ENCODE results near the gene EGFR. TPM values are rescaled to one million over a fixed set of nuclear protein-coding genes. Genes with fewer than 3 reads are reported as not detected.

The EGFR gene
- total and polyA plus RNA-seq, 2 donors (not counting 1 experiment from before 2014, with no cell fraction given) = 55.3 to 62.8 TPM

DNA sequence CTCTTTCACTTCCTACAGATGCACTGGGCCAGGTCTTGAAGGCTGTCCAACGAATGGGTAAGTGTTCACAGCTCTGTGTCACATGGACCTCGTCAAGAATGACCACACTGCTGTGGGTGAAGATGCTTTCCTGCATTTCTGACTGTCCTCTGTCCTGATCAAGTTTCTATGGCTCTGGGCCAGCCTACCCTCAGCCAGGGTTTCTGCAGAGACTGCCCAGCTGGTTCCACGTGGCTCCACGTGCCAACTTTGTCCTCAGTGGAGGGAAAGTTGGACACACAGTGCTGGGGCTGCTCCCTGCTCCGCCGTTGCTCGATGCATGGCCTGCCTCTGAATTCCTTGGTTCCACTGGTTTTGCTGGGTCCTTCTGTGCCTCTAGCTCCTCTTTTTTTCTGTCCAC is 152.3 kb downstream of the EGFR start:
- no peaks in the 10 kb centered on the region for H3K4me1 ChIP-seq (ENCODE audit: control insufficient read depth, extremely low read depth, insufficient read depth, low read length)
- no peaks in the 10 kb centered on the region for H4K20me1 ChIP-seq (ENCODE audit: control insufficient read depth, extremely low read depth, insufficient read depth, low read length)
- H3K79me2 ChIP-seq (ENCODE audit: control insufficient read depth, insufficient read depth, low read length) = peaks cover 14% of the 10 kb centered on the region
- H3K9ac ChIP-seq (ENCODE audit: insufficient read depth, low read length) = no peak overlapping the region
- peaks cover 35% of the 10 kb centered on the region for H3K36me3 ChIP-seq (ENCODE audit: control insufficient read depth, insufficient read depth, low read length)
- no peak overlapping the region for H3K4me2 ChIP-seq (ENCODE audit: extremely low read depth, insufficient read depth, low read length)
- DNase-seq (ENCODE audit: low read depth in 2 of 2) = no peak
- no peaks in the 10 kb centered on the region for H3K27me3 ChIP-seq (ENCODE audit: control insufficient read depth, insufficient read depth, low read length)
- H2AFZ ChIP-seq (ENCODE audit: low read length) = no peak overlapping the region
- TF ChIP-seq, protein P1, sequence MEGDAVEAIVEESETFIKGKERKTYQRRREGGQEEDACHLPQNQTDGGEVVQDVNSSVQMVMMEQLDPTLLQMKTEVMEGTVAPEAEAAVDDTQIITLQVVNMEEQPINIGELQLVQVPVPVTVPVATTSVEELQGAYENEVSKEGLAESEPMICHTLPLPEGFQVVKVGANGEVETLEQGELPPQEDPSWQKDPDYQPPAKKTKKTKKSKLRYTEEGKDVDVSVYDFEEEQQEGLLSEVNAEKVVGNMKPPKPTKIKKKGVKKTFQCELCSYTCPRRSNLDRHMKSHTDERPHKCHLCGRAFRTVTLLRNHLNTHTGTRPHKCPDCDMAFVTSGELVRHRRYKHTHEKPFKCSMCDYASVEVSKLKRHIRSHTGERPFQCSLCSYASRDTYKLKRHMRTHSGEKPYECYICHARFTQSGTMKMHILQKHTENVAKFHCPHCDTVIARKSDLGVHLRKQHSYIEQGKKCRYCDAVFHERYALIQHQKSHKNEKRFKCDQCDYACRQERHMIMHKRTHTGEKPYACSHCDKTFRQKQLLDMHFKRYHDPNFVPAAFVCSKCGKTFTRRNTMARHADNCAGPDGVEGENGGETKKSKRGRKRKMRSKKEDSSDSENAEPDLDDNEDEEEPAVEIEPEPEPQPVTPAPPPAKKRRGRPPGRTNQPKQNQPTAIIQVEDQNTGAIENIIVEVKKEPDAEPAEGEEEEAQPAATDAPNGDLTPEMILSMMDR (conservative IDR thresholded peaks at IDR 0.05 in 1 of 2, IDR thresholded peaks at IDR 0.05 in 1 of 2; ENCODE audit: low read depth in 1 of 2, low read length in 2 of 2) = no peak
- TF ChIP-seq EZH2 (IDR thresholded peaks at IDR 0.05; ENCODE audit: low read length, missing control alignments) = no peak
- H3K9me3 ChIP-seq (ENCODE audit: control insufficient read depth, insufficient read depth, low read depth, low read length) = no peaks in the 10 kb centered on the region
- no peak overlapping the region for H3K27ac ChIP-seq (ENCODE audit: insufficient read depth, low read length)
- no peak overlapping the region for H3K4me3 ChIP-seq (replicated peaks in 1 of 4; ENCODE audit: control extremely low read depth in 1 of 4, insufficient read depth in 1 of 4, low read depth in 3 of 4, low read length in 4 of 4)

DNA sequence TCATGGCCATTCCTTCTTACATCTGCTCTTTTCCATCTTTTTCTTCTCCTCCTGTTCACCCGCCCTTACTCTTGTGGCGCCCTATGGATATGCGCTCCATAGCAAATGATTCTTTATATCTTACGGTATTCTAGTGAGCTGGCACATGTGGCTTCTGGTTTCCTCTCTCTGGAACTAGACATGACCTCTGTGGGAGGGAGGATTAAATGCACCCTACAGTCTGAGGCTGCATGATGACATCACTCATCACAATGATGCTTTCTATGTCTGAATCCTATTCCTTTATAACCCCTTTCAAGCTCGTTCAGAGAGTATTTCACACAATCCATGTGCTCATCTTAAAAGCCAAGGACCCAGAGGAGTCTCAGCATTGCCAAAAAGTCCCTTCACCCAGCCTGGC is 153.3 kb downstream of the EGFR start:
- Histone ChIP-seq H3K9me3 (ENCODE audit: control insufficient read depth, insufficient read depth, low read depth, low read length) (no peaks in the 10 kb centered on the region), H3K27me3 (ENCODE audit: control insufficient read depth, insufficient read depth, low read length) (no peaks in the 10 kb centered on the region), H3K9ac (ENCODE audit: insufficient read depth, low read length) (no peak overlapping the region), H3K27ac (ENCODE audit: insufficient read depth, low read length) (no peak overlapping the region), H3K79me2 (ENCODE audit: control insufficient read depth, insufficient read depth, low read length) (peaks cover 4% of the 10 kb centered on the region), H3K4me1 (ENCODE audit: control insufficient read depth, extremely low read depth, insufficient read depth, low read length) (peaks cover 3% of the 10 kb centered on the region), H3K36me3 (ENCODE audit: control insufficient read depth, insufficient read depth, low read length) (peaks cover 30% of the 10 kb centered on the region), H3K4me2 (ENCODE audit: extremely low read depth, insufficient read depth, low read length) (no peak overlapping the region), H3K4me3 (replicated peaks in 1 of 4; ENCODE audit: control extremely low read depth in 1 of 4, insufficient read depth in 1 of 4, low read depth in 3 of 4, low read length in 4 of 4) (no peak overlapping the region), H2AFZ (ENCODE audit: low read length) (no peak overlapping the region), H4K20me1 (ENCODE audit: control insufficient read depth, extremely low read depth, insufficient read depth, low read length) (no peaks in the 10 kb centered on the region)
- no peak for TF ChIP-seq EZH2 (IDR thresholded peaks at IDR 0.05; ENCODE audit: low read length, missing control alignments)
- TF ChIP-seq, protein P1 (conservative IDR thresholded peaks at IDR 0.05 in 1 of 2, IDR thresholded peaks at IDR 0.05 in 1 of 2; ENCODE audit: low read depth in 1 of 2, low read length in 2 of 2) = no peak
- no peak for DNase-seq (ENCODE audit: low read depth in 2 of 2)

DNA sequence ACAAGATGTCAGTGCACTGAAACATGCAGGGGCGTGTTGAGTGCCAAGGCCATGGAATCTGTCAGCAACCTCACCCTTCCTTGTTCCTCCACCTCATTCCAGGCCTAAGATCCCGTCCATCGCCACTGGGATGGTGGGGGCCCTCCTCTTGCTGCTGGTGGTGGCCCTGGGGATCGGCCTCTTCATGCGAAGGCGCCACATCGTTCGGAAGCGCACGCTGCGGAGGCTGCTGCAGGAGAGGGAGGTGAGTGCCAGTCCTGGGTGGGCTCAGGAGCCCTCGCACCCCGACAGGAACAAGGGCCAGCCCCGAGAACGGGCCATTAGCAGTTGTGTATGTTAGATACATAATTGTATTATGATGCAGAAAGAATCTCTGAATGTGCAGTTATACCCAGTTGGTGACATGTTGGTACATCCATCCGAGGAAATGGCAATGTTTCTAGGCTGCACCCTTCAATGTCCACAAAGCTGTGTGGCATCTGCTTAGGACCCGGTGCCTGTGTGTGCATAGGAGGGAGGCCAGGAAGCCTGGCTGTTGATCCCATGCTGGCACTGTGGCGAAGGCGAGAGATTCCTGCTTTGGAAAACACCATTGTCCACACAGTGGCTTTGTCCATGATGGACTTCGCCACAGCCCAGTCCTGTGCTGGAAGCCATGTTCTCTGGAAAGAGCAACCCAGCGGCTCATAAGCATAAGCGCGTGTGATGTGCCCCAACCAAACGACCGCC is 154.2 kb downstream of the EGFR start:
- no peaks in the 10 kb centered on the region for H3K79me2 ChIP-seq (ENCODE audit: control insufficient read depth, insufficient read depth, low read length)
- H2AFZ ChIP-seq (ENCODE audit: low read length) = no peak overlapping the region
- no peak overlapping the region for H3K27ac ChIP-seq (ENCODE audit: insufficient read depth, low read length)
- TF ChIP-seq EZH2 (IDR thresholded peaks at IDR 0.05; ENCODE audit: low read length, missing control alignments) = no peak
- TF ChIP-seq, protein P1 (conservative IDR thresholded peaks at IDR 0.05 in 1 of 2, IDR thresholded peaks at IDR 0.05 in 1 of 2; ENCODE audit: low read depth in 1 of 2, low read length in 2 of 2) = no peak
- no peaks in the 10 kb centered on the region for H4K20me1 ChIP-seq (ENCODE audit: control insufficient read depth, extremely low read depth, insufficient read depth, low read length)
- H3K9me3 ChIP-seq (ENCODE audit: control insufficient read depth, insufficient read depth, low read depth, low read length) = no peaks in the 10 kb centered on the region
- no peak overlapping the region for H3K9ac ChIP-seq (ENCODE audit: insufficient read depth, low read length)
- peaks cover 29% of the 10 kb centered on the region for H3K36me3 ChIP-seq (ENCODE audit: control insufficient read depth, insufficient read depth, low read length)
- peaks cover 5% of the 10 kb centered on the region for H3K4me1 ChIP-seq (ENCODE audit: control insufficient read depth, extremely low read depth, insufficient read depth, low read length)
- H3K4me3 ChIP-seq (replicated peaks in 1 of 4; ENCODE audit: control extremely low read depth in 1 of 4, insufficient read depth in 1 of 4, low read depth in 3 of 4, low read length in 4 of 4) = no peak overlapping the region
- DNase-seq (ENCODE audit: low read depth in 2 of 2) = no peak
- H3K27me3 ChIP-seq (ENCODE audit: control insufficient read depth, insufficient read depth, low read length) = no peaks in the 10 kb centered on the region
- H3K4me2 ChIP-seq (ENCODE audit: extremely low read depth, insufficient read depth, low read length) = no peak overlapping the region

All from fibroblast of lung (primary cell).